ENCODE results near the gene DNAJB14. TPM values are rescaled to one million over a fixed set of nuclear protein-coding genes. Genes with fewer than 3 reads are reported as not detected.

The DNAJB14 gene
- total and polyA plus RNA-seq, 2 experiments from 2014 or later = 25.1 to 52.6 TPM

GRCh38 chr4:99860521-99860920, 85.9 kb downstream of the DNAJB14 start:
- Histone ChIP-seq H3K9me2 (replicated peaks; ENCODE audit: insufficient read depth) (no peaks in the 10 kb centered on the region), H3K4me1 (ENCODE audit: insufficient read depth) (no peaks in the 10 kb centered on the region), H4K20me1 (ENCODE audit: insufficient read depth, poor library complexity, severe bottlenecking) (no peaks in the 10 kb centered on the region), H3K27ac (no peak overlapping the region), H3K4me3 (no peak overlapping the region), H3K9me3 (ENCODE audit: low read depth) (no peaks in the 10 kb centered on the region), H3K79me2 (no peaks in the 10 kb centered on the region), H3K27me3 (no peaks in the 10 kb centered on the region), H2AFZ (no peak overlapping the region), H3K4me2 (no peak overlapping the region), H3K36me3 (replicated peaks; ENCODE audit: insufficient read depth, low read depth) (no peaks in the 10 kb centered on the region)
- WGBS (ENCODE audit: low lambda C conversion rate, missing lambda C conversion rate) = 90% methylated on average over 2 of the region's 2 CpGs
- TF ChIP-seq EZH2phosphoT487 (IDR thresholded peaks at IDR 0.05; ENCODE audit: low read depth, severe bottlenecking, unreplicated experiment) (no peak), CTCF (IDR thresholded peaks at IDR 0.05; ENCODE audit: poor library complexity) (no peak), EZH2 (IDR thresholded peaks at IDR 0.05; ENCODE audit: borderline replicate concordance) (no peak)
- no peak for DNase-seq (ENCODE audit: low spot score)

GRCh38 chr4:99859618-99860017, 86.8 kb downstream of the DNAJB14 start:
- Histone ChIP-seq H3K79me2 (no peaks in the 10 kb centered on the region), H3K4me1 (ENCODE audit: insufficient read depth) (no peaks in the 10 kb centered on the region), H3K27me3 (no peaks in the 10 kb centered on the region), H2AFZ (no peak overlapping the region), H3K9me2 (replicated peaks; ENCODE audit: insufficient read depth) (no peaks in the 10 kb centered on the region), H3K4me3 (no peak overlapping the region), H4K20me1 (ENCODE audit: insufficient read depth, poor library complexity, severe bottlenecking) (no peaks in the 10 kb centered on the region), H3K36me3 (replicated peaks; ENCODE audit: insufficient read depth, low read depth) (no peaks in the 10 kb centered on the region), H3K4me2 (no peak overlapping the region), H3K27ac (no peak overlapping the region), H3K9me3 (ENCODE audit: low read depth) (no peaks in the 10 kb centered on the region)
- WGBS (ENCODE audit: low lambda C conversion rate, missing lambda C conversion rate) = 91% methylated on average over 2 of the region's 2 CpGs
- TF ChIP-seq EZH2phosphoT487 (IDR thresholded peaks at IDR 0.05; ENCODE audit: low read depth, severe bottlenecking, unreplicated experiment) (no peak), EZH2 (IDR thresholded peaks at IDR 0.05; ENCODE audit: borderline replicate concordance) (no peak), CTCF (IDR thresholded peaks at IDR 0.05; ENCODE audit: poor library complexity) (no peak)
- DNase-seq (ENCODE audit: low spot score) = no peak

- Histone ChIP-seq H3K9me2 (replicated peaks; ENCODE audit: insufficient read depth) (no peaks in the 10 kb centered on the region), H3K4me3 (no peak overlapping the region), H3K27me3 (no peaks in the 10 kb centered on the region), H2AFZ (no peak overlapping the region), H4K20me1 (ENCODE audit: insufficient read depth, poor library complexity, severe bottlenecking) (no peaks in the 10 kb centered on the region), H3K4me2 (no peak overlapping the region), H3K9me3 (ENCODE audit: low read depth) (no peaks in the 10 kb centered on the region), H3K79me2 (no peaks in the 10 kb centered on the region), H3K27ac (no peak overlapping the region), H3K4me1 (ENCODE audit: insufficient read depth) (no peaks in the 10 kb centered on the region), H3K36me3 (replicated peaks; ENCODE audit: insufficient read depth, low read depth) (no peaks in the 10 kb centered on the region)
- no peak for DNase-seq (ENCODE audit: low spot score)
- TF ChIP-seq EZH2phosphoT487 (IDR thresholded peaks at IDR 0.05; ENCODE audit: low read depth, severe bottlenecking, unreplicated experiment) = no peak
- no peak for TF ChIP-seq EZH2 (IDR thresholded peaks at IDR 0.05; ENCODE audit: borderline replicate concordance)
- no peak for TF ChIP-seq CTCF (IDR thresholded peaks at IDR 0.05; ENCODE audit: poor library complexity)
- WGBS (ENCODE audit: low lambda C conversion rate, missing lambda C conversion rate) = 85% methylated on average over 3 of the region's 3 CpGs
Measured at GRCh38 chr4:99857307-99857706, 89.1 kb downstream of the DNAJB14 start.

GRCh38 chr4:99856166-99856565, 90.3 kb downstream of the DNAJB14 start:
- H2AFZ ChIP-seq = no peak overlapping the region
- 67% methylated on average over 1 of the region's 1 CpG for WGBS (ENCODE audit: low lambda C conversion rate, missing lambda C conversion rate)
- no peaks in the 10 kb centered on the region for H4K20me1 ChIP-seq (ENCODE audit: insufficient read depth, poor library complexity, severe bottlenecking)
- no peaks in the 10 kb centered on the region for H3K36me3 ChIP-seq (replicated peaks; ENCODE audit: insufficient read depth, low read depth)
- H3K9me3 ChIP-seq (ENCODE audit: low read depth) = no peaks in the 10 kb centered on the region
- no peak overlapping the region for H3K4me2 ChIP-seq
- no peaks in the 10 kb centered on the region for H3K4me1 ChIP-seq (ENCODE audit: insufficient read depth)
- no peak for DNase-seq (ENCODE audit: low spot score)
- no peak overlapping the region for H3K4me3 ChIP-seq
- no peaks in the 10 kb centered on the region for H3K9me2 ChIP-seq (replicated peaks; ENCODE audit: insufficient read depth)
- TF ChIP-seq CTCF (IDR thresholded peaks at IDR 0.05; ENCODE audit: poor library complexity) (no peak), EZH2phosphoT487 (IDR thresholded peaks at IDR 0.05; ENCODE audit: low read depth, severe bottlenecking, unreplicated experiment) (no peak), EZH2 (IDR thresholded peaks at IDR 0.05; ENCODE audit: borderline replicate concordance) (no peak)
- H3K27me3 ChIP-seq = no peaks in the 10 kb centered on the region
- H3K79me2 ChIP-seq = no peaks in the 10 kb centered on the region
- no peak overlapping the region for H3K27ac ChIP-seq

All from hepatocyte (in vitro differentiated cells).